ENCODE results near the gene KCTD4. TPM values are rescaled to one million over a fixed set of nuclear protein-coding genes. Genes with fewer than 3 reads are reported as not detected.

Gene KCTD4
- polyA plus RNA-seq, 3 donors: 0.12 TPM; not detected in 2

- Histone ChIP-seq H3K27me3 (ENCODE audit: control insufficient read depth in 2 of 2, insufficient read depth in 2 of 2, low read length in 2 of 2) (no peaks in the 10 kb centered on the region), H3K36me3 (replicated peaks in 1 of 2; ENCODE audit: control insufficient read depth in 1 of 2, insufficient read depth in 2 of 2, low read length in 2 of 2) (no peaks in the 10 kb centered on the region), H4K20me1 (ENCODE audit: insufficient read depth, low read length) (peaks cover 5% of the 10 kb centered on the region), H3K79me2 (ENCODE audit: insufficient read depth, low read length) (no peaks in the 10 kb centered on the region), H3K27ac (ENCODE audit: low read depth in 1 of 2, low read length in 2 of 2) (no peak overlapping the region), H3K4me3 (replicated peaks in 1 of 3; ENCODE audit: low read depth in 2 of 3, low read length in 3 of 3) (no peak overlapping the region), H3K9me3 (replicated peaks in 1 of 2; ENCODE audit: control insufficient read depth in 1 of 2, insufficient read depth in 1 of 2, low read length in 2 of 2) (no peaks in the 10 kb centered on the region), H3K4me1 (ENCODE audit: control insufficient read depth in 1 of 2, insufficient read depth in 2 of 2, low read length in 2 of 2) (peaks cover 0 to 2% of the 10 kb centered on the region in 2 donors), H3K9ac (ENCODE audit: insufficient read depth, low read length, poor library complexity, severe bottlenecking) (no peak overlapping the region), H3K4me2 (replicated peaks; ENCODE audit: extremely low read depth, low read length, poor library complexity, severe bottlenecking) (no peak overlapping the region), H2AFZ (ENCODE audit: insufficient read depth, low read depth, low read length, poor library complexity, severe bottlenecking) (no peak overlapping the region)
- 94% methylated on average over 3 of the region's 4 CpGs for WGBS (ENCODE audit: insufficient coverage)
- H3K27me3 Mint-ChIP-seq (ENCODE audit: low read depth in 3 of 3): no peaks in the 10 kb centered on the region
- DNase-seq: no peak
- TF ChIP-seq CTCF (IDR thresholded peaks at IDR 0.05): no peak
- H3K36me3 Mint-ChIP-seq: peaks cover 6 to 14% of the 10 kb centered on the region in 2 donors
- H3K4me1 Mint-ChIP-seq: peaks cover 8% of the 10 kb centered on the region
- H3K4me3 Mint-ChIP-seq: no peak overlapping the region
- H3K9me3 Mint-ChIP-seq: no peaks in the 10 kb centered on the region
- intact Hi-C loops (cut with micrococcal nuclease): no loop called here
- peak overlapping the region in 1 of 7 donors; percentile 35 for H3K27ac Mint-ChIP-seq
These were observed 28.3 kb upstream of the KCTD4 start for GRCh38 chr13:45229172-45229571.

GRCh38 chr13:45228002-45228401, 27.2 kb upstream of the KCTD4 start:
- no peaks in the 10 kb centered on the region for H3K9me3 ChIP-seq (replicated peaks in 1 of 2; ENCODE audit: control insufficient read depth in 1 of 2, insufficient read depth in 1 of 2, low read length in 2 of 2)
- Mint-ChIP-seq H3K36me3 (peaks cover 6 to 14% of the 10 kb centered on the region in 2 donors), H3K4me3 (no peak overlapping the region), H3K27me3 (ENCODE audit: low read depth in 3 of 3) (no peaks in the 10 kb centered on the region), H3K4me1 (peaks cover 8% of the 10 kb centered on the region), H3K9me3 (no peaks in the 10 kb centered on the region), H3K27ac (no peak overlapping the region)
- intact Hi-C loops (cut with micrococcal nuclease): no loop called here
- no peak overlapping the region for H3K27ac ChIP-seq (ENCODE audit: low read depth in 1 of 2, low read length in 2 of 2)
- H3K36me3 ChIP-seq (replicated peaks in 1 of 2; ENCODE audit: control insufficient read depth in 1 of 2, insufficient read depth in 2 of 2, low read length in 2 of 2): no peaks in the 10 kb centered on the region
- no peaks in the 10 kb centered on the region for H3K27me3 ChIP-seq (ENCODE audit: control insufficient read depth in 2 of 2, insufficient read depth in 2 of 2, low read length in 2 of 2)
- DNase-seq: no peak
- no peak overlapping the region for H3K4me2 ChIP-seq (replicated peaks; ENCODE audit: extremely low read depth, low read length, poor library complexity, severe bottlenecking)
- 95% methylated on average over 4 of the region's 5 CpGs for WGBS (ENCODE audit: insufficient coverage)
- no peak overlapping the region for H2AFZ ChIP-seq (ENCODE audit: insufficient read depth, low read depth, low read length, poor library complexity, severe bottlenecking)
- H3K79me2 ChIP-seq (ENCODE audit: insufficient read depth, low read length): no peaks in the 10 kb centered on the region
- TF ChIP-seq CTCF (IDR thresholded peaks at IDR 0.05): no peak
- no peak overlapping the region for H3K4me3 ChIP-seq (replicated peaks in 1 of 3; ENCODE audit: low read depth in 2 of 3, low read length in 3 of 3)
- H4K20me1 ChIP-seq (ENCODE audit: insufficient read depth, low read length): peaks cover 5% of the 10 kb centered on the region
- H3K9ac ChIP-seq (ENCODE audit: insufficient read depth, low read length, poor library complexity, severe bottlenecking): no peak overlapping the region
- H3K4me1 ChIP-seq (ENCODE audit: control insufficient read depth in 1 of 2, insufficient read depth in 2 of 2, low read length in 2 of 2): peaks cover 0 to 2% of the 10 kb centered on the region in 2 donors

Data from CD14-positive monocyte (primary cell).